GM13977 (cell line): ENCODE results near the gene PRAF2.

Experiments
- DNase-seq: peaks from one replicate; pipeline ENCODE4 v3.0.0; 2012; ENCODE audit warnings: low spot score
- in situ Hi-C: fragments of 300-500 bp; cut with MboI; formaldehyde crosslinking; loops from one replicate; pipeline ENCODE4 v1.12.0; 2022; ENCODE audit warnings: low sequenced_read_pairs, low pct_unique_long_range_greater_than_20kb, mixed read lengths, inconsistent platforms; ENCODE audit not compliant: unreplicated experiment
- TF ChIP-seq, protein P1 (sequence below): IDR thresholded peaks from 2 replicates; pipeline ENCODE4 v1.5.1; 2012; ENCODE audit warnings: mild to moderate bottlenecking, control low read depth; ENCODE audit not compliant: insufficient read depth; ENCODE audit errors: extremely low read depth, missing control alignments

The PRAF2 gene, protein sequence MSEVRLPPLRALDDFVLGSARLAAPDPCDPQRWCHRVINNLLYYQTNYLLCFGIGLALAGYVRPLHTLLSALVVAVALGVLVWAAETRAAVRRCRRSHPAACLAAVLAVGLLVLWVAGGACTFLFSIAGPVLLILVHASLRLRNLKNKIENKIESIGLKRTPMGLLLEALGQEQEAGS

GRCh38 chrX:49073601-49074575, at the start of gene PRAF2:
Gene PRAF2, minus strand, starts transcription at chrX:49074002. Its CDS starts 15 bp downstream, at chrX:49073987.
- DNase-seq: peak; percentile 94
- TF ChIP-seq, protein P1, sequence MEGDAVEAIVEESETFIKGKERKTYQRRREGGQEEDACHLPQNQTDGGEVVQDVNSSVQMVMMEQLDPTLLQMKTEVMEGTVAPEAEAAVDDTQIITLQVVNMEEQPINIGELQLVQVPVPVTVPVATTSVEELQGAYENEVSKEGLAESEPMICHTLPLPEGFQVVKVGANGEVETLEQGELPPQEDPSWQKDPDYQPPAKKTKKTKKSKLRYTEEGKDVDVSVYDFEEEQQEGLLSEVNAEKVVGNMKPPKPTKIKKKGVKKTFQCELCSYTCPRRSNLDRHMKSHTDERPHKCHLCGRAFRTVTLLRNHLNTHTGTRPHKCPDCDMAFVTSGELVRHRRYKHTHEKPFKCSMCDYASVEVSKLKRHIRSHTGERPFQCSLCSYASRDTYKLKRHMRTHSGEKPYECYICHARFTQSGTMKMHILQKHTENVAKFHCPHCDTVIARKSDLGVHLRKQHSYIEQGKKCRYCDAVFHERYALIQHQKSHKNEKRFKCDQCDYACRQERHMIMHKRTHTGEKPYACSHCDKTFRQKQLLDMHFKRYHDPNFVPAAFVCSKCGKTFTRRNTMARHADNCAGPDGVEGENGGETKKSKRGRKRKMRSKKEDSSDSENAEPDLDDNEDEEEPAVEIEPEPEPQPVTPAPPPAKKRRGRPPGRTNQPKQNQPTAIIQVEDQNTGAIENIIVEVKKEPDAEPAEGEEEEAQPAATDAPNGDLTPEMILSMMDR: no peak
- in situ Hi-C loops: no loop called here

- in situ Hi-C loops: no loop called here
- DNase-seq: no peak
- TF ChIP-seq, protein P1: no peak
Measured at GRCh38 chrX:49122499-49122898, 48.7 kb upstream of the PRAF2 start.

DNA sequence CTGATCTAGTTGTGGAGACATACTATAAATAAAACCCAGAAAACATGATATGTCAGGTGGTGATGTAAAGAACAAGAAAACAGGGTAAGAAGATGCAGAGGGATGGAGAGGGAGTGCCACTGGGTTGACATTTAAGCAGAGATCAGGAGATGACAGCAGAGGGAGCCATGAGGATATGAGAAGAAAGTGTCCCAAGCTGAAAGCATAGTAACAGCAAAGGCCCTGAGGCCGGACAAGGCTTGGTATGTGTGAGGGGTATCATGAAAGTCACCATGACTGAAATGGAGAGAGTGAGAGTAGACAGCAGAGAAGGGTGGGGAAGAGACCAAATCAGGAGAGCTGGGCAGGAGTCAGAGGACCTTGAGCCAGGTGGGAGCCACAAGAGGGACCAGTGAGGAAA, 46.3 kb upstream of the PRAF2 start:
- TF ChIP-seq, protein P1: no peak
- in situ Hi-C loops: no loop called here
- no peak for DNase-seq

- no peak for DNase-seq
- in situ Hi-C loops: no loop called here
- TF ChIP-seq, protein P1: no peak
Measured at GRCh38 chrX:49117581-49117980, 43.8 kb upstream of the PRAF2 start.

DNA sequence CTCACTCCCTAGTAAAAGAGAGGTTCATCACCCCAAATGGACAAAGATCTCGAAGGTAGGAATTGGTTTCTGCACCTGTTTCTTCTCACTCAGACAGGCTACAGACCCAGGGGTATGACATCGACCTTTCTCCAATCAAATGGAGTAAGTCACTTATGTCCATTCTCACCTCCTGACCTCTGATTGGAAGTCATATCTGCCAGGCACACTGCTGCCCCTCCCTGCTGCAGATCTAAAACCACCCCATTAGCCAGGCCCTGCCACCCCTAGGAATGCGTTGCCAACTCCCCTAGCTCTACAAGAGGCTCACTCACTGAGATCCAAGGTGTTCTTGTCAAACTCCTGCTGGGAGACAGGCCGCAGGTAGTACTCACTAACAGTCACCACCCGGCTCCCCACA, 42.9 kb upstream of the PRAF2 start:
- TF ChIP-seq, protein P1: no peak
- DNase-seq: no peak
- in situ Hi-C loops: no loop called here

DNA sequence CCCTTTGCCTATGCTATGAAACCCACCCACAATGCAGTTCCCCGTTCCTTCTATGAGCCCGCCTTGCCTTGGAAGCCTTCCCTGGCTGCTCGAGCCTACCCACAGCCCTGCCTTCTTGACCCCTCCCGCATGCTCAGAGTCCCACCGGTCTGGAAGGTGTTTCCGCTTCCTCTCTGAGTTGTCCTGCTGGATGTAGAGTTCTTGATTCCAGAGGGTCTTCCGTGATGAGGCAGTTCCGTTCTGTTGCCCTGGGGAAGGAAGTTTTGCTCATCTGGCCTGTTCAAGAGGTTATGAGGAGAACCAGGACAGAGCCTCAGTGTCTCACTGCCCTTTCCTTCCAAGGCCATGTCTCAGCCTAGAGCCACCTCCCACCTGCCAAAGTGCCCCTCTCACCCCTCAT, 42.3 kb upstream of the PRAF2 start:
- in situ Hi-C loops: no loop called here
- TF ChIP-seq, protein P1: no peak
- no peak for DNase-seq
